HEK293 (cell line): Measurements from ENCODE around the gene KLF12.

Experiments
- CTCF ChIA-PET: fragments of 350-600 bp; formaldehyde crosslinking; extraction: SDS; loops from one replicate; lab custom pipeline; 2021; ENCODE audit warnings: antibody characterized with exemption; lab: Yijun Ruan, JAX
- POLR2A ChIA-PET: fragments of 300-600 bp; formaldehyde crosslinking; extraction: SDS; loops from one replicate; lab custom pipeline; 2020; ENCODE audit warnings: antibody characterized with exemption, inconsistent platforms; lab: Yijun Ruan, JAX
- H3K27ac ChIP-seq: fragments of 200-500 bp; sonication (Bioruptor generic); 2 replicates; pipeline ENCODE4 v1.5.1; 2014; ENCODE audit warnings: low read depth, low read length, control low read depth, inconsistent platforms; ENCODE audit errors: extremely low read depth
- H3K36me3 ChIP-seq, 2 experiments: fragments of 200-500 bp in 1 of 2; sonication (Bioruptor generic) in 1 of 2; 1 replicate in 1 of 2; 2 replicates in 1 of 2; pipeline ENCODE4 v1.5.1; 2014 to 2017; ENCODE audit warnings: inconsistent platforms in 2 of 2, low read length in 2 of 2; ENCODE audit not compliant: control insufficient read depth in 2 of 2, insufficient read depth in 1 of 2
- H3K4me1 ChIP-seq: fragments of 200-500 bp; sonication (Bioruptor generic); 2 replicates; pipeline ENCODE4 v1.5.1; 2014; ENCODE audit warnings: mild to moderate bottlenecking, low read length, inconsistent platforms; ENCODE audit not compliant: control insufficient read depth, insufficient read depth
- H3K4me3 ChIP-seq: 2 replicates; pipeline ENCODE4 v1.5.1; 2011; ENCODE audit warnings: low read depth, mild to moderate bottlenecking, control low read depth, low read length, moderate library complexity
- H3K9me3 ChIP-seq: fragments of 200-500 bp; sonication (Bioruptor generic); 2 replicates; pipeline ENCODE4 v1.5.1; 2014; ENCODE audit warnings: low read depth, low read length, inconsistent platforms; ENCODE audit not compliant: control insufficient read depth, insufficient read depth
- FEZF1 ChIP-seq: fragments of 450-650 bp; formaldehyde crosslinking; IDR thresholded peaks from 2 replicates; pipeline ENCODE4 v1.5.1; 2016; ENCODE audit warnings: missing biosample characterization, missing genetic modification characterization
- KLF16 ChIP-seq: fragments of 450-650 bp; formaldehyde crosslinking; IDR thresholded peaks from 2 replicates; pipeline ENCODE4 v1.5.1; 2017; ENCODE audit warnings: missing biosample characterization, missing genetic modification characterization
- SETDB1 ChIP-seq: IDR thresholded peaks from one replicate; pipeline ENCODE4 v1.6.1; 2017; ENCODE audit warnings: mild to moderate bottlenecking, low read length, moderate library complexity, mixed read lengths; ENCODE audit not compliant: insufficient read length
- ZFP37 ChIP-seq: fragments of 450-650 bp; formaldehyde crosslinking; IDR thresholded peaks from 2 replicates; pipeline ENCODE4 v1.5.1; 2016; ENCODE audit warnings: missing biosample characterization, missing genetic modification characterization
- ZFP41 ChIP-seq: fragments of 450-650 bp; formaldehyde crosslinking; IDR thresholded peaks from 2 replicates; pipeline ENCODE4 v1.5.1; 2016; ENCODE audit warnings: missing biosample characterization, missing genetic modification characterization, borderline replicate concordance
- ZNF121 ChIP-seq: fragments of 450-650 bp; formaldehyde crosslinking; IDR thresholded peaks from 2 replicates; pipeline ENCODE4 v1.5.1; 2016; ENCODE audit warnings: missing biosample characterization, missing genetic modification characterization
- ZNF155 ChIP-seq: fragments of 450-650 bp; formaldehyde crosslinking; IDR thresholded peaks from 2 replicates; pipeline ENCODE4 v1.5.1; 2016; ENCODE audit warnings: missing biosample characterization, missing genetic modification characterization
- ZNF157 ChIP-seq: fragments of 450-650 bp; formaldehyde crosslinking; IDR thresholded peaks from 2 replicates; pipeline ENCODE4 v1.5.1; 2016; ENCODE audit warnings: missing biosample characterization, missing genetic modification characterization
- ZNF174 ChIP-seq: fragments of 450-650 bp; formaldehyde crosslinking; IDR thresholded peaks from 2 replicates; pipeline ENCODE4 v1.5.0; 2017; ENCODE audit warnings: missing biosample characterization, mild to moderate bottlenecking, missing genetic modification characterization
- ZNF366 ChIP-seq: fragments of 450-650 bp; formaldehyde crosslinking; conservative IDR thresholded peaks from 2 replicates; pipeline ENCODE4 v1.5.1; 2016; ENCODE audit warnings: missing biosample characterization, missing genetic modification characterization
- ZNF433 ChIP-seq: fragments of 450-650 bp; formaldehyde crosslinking; IDR thresholded peaks from 2 replicates; pipeline ENCODE4 v1.5.1; 2016; ENCODE audit warnings: missing biosample characterization, missing genetic modification characterization, low read depth
- ZNF501 ChIP-seq: fragments of 450-650 bp; formaldehyde crosslinking; IDR thresholded peaks from 2 replicates; pipeline ENCODE4 v1.5.1; 2016; ENCODE audit warnings: missing biosample characterization, missing genetic modification characterization
- ZNF514 ChIP-seq: fragments of 450-650 bp; formaldehyde crosslinking; IDR thresholded peaks from 2 replicates; pipeline ENCODE4 v1.5.1; 2016; ENCODE audit warnings: missing biosample characterization, missing genetic modification characterization
- ZNF544 ChIP-seq: fragments of 450-650 bp; formaldehyde crosslinking; IDR thresholded peaks from 2 replicates; pipeline ENCODE4 v1.5.0; 2017; ENCODE audit warnings: missing biosample characterization, missing genetic modification characterization
- ZNF610 ChIP-seq: fragments of 450-650 bp; formaldehyde crosslinking; IDR thresholded peaks from 2 replicates; pipeline ENCODE4 v1.5.1; 2016; ENCODE audit warnings: missing biosample characterization, missing genetic modification characterization, borderline replicate concordance
- ZNF791 ChIP-seq: fragments of 450-650 bp; formaldehyde crosslinking; IDR thresholded peaks from 2 replicates; pipeline ENCODE4 v1.5.1; 2016; ENCODE audit warnings: missing biosample characterization, missing genetic modification characterization
- ZNF837 ChIP-seq: fragments of 450-650 bp; formaldehyde crosslinking; IDR thresholded peaks from 2 replicates; pipeline ENCODE4 v1.5.1; 2016; ENCODE audit warnings: missing biosample characterization, missing genetic modification characterization
- TF ChIP-seq, protein P1 (sequence below): fragments of 450-650 bp; formaldehyde crosslinking; IDR thresholded peaks from 2 replicates; pipeline ENCODE4 v1.5.1; 2016; ENCODE audit warnings: missing biosample characterization, missing genetic modification characterization
- TF ChIP-seq, protein P2 (sequence below): fragments of 450-650 bp; formaldehyde crosslinking; IDR thresholded peaks from 2 replicates; pipeline ENCODE4 v1.5.1; 2016; ENCODE audit warnings: missing biosample characterization, missing genetic modification characterization
- TF ChIP-seq, protein P3 (sequence below): fragments of 450-650 bp; formaldehyde crosslinking; IDR thresholded peaks from 2 replicates; pipeline ENCODE4 v1.5.1; 2016; ENCODE audit warnings: missing biosample characterization, missing genetic modification characterization
- TF ChIP-seq, protein P4 (sequence below): fragments of 450-650 bp; formaldehyde crosslinking; optimal IDR thresholded peaks from 2 replicates; pipeline ENCODE3; 2016; ENCODE audit warnings: missing biosample characterization, mild to moderate bottlenecking, missing genetic modification characterization

Gene KLF12

DNA sequence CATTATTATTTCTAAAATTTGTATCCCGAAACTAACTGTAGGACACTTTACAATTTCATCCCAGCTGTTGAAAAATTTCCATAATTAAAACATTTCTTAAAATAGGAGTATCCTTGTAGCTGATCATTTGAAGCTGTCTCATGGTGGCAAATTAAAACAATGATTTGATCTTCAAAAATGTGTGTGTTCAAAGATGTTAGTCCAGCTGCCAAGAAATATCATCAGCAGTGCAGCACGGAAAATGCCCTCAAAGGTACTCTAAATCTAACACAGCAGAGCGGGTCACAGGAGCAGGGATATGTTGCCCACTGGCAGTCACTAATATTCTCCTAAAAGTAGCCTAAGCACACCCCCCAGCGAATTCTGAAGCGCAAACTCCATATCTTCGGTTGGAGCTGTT lies 31.0 kb downstream of the KLF12 start:
- Histone ChIP-seq H3K4me1 (no peaks in the 10 kb centered on the region), H3K27ac (no peak overlapping the region), H3K36me3 (no peaks in the 10 kb centered on the region), H3K9me3 (no peaks in the 10 kb centered on the region), H3K4me3 (no peak overlapping the region)
- ChIA-PET POLR2A (no interaction called here), CTCF (no interaction called here)
- TF ChIP-seq ZFP41 (no peak), ZNF610 (tag by site-specific recombination) (no peak), ZNF433 (tag by site-specific recombination) (no peak), ZNF174 (no peak), ZNF157 (no peak), ZNF155 (tag by site-specific recombination) (no peak)
- TF ChIP-seq, protein P1, sequence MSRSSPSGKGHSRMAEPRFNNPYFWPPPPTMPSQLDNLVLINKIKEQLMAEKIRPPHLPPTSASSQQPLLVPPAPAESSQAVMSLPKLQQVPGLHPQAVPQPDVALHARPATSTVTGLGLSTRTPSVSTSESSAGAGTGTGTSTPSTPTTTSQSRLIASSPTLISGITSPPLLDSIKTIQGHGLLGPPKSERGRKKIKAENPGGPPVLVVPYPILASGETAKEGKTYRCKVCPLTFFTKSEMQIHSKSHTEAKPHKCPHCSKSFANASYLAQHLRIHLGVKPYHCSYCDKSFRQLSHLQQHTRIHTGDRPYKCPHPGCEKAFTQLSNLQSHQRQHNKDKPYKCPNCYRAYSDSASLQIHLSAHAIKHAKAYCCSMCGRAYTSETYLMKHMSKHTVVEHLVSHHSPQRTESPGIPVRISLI, result no peak

DNA sequence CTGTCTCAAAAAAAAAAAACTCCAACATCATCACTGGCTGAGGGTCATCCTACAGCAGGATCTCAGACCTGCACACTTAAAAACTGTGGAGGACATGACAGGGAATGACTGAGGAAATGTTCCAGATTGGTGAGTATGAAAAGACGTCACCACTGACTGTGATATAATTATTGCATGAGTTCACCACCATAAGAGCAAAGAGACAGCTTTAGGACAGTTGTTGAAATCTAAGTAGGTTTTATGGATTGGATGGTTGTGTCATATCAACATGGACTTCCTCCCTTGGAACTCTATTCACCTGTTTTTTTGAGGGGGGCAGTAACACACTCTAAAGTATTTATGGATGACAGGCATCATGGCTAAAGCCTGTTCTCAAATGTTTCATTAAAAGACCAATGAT lies 31.5 kb downstream of the KLF12 start:
- POLR2A ChIA-PET, result no interaction called here
- H3K4me1 ChIP-seq, result no peaks in the 10 kb centered on the region
- H3K27ac ChIP-seq, result no peak overlapping the region
- H3K36me3 ChIP-seq, result no peaks in the 10 kb centered on the region
- no peaks in the 10 kb centered on the region for H3K9me3 ChIP-seq
- CTCF ChIA-PET, result no interaction called here
- H3K4me3 ChIP-seq, result no peak overlapping the region
- TF ChIP-seq, protein P2, sequence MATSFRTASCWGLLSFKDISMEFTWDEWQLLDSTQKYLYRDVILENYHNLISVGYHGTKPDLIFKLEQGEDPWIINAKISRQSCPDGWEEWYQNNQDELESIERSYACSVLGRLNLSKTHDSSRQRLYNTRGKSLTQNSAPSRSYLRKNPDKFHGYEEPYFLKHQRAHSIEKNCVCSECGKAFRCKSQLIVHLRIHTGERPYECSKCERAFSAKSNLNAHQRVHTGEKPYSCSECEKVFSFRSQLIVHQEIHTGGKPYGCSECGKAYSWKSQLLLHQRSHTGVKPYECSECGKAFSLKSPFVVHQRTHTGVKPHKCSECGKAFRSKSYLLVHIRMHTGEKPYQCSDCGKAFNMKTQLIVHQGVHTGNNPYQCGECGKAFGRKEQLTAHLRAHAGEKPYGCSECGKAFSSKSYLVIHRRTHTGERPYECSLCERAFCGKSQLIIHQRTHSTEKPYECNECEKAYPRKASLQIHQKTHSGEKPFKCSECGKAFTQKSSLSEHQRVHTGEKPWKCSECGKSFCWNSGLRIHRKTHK (tag by site-specific recombination), result no peak
- TF ChIP-seq ZNF514 (tag by site-specific recombination), result no peak
- no peak for TF ChIP-seq ZNF837 (tag by site-specific recombination)
- TF ChIP-seq ZNF121 (tag by site-specific recombination), result no peak
- TF ChIP-seq ZNF544, result no peak
- no peak for TF ChIP-seq ZFP37 (tag by site-specific recombination)
- no peak for TF ChIP-seq ZNF791
- TF ChIP-seq FEZF1 (tag by site-specific recombination), result no peak
- TF ChIP-seq, protein P3, sequence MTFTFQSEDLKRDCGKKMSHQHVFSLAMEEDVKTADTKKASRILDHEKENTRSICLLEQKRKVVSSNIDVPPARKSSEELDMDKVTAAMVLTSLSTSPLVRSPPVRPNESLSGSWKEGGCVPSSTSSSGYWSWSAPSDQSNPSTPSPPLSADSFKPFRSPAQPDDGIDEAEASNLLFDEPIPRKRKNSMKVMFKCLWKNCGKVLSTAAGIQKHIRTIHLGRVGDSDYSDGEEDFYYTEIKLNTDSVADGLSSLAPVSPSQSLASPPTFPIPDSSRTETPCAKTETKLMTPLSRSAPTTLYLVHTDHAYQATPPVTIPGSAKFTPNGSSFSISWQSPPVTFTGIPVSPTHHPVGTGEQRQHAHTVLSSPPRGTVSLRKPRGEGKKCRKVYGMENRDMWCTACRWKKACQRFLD (tag by site-specific recombination), result no peak
- TF ChIP-seq ZNF501, result no peak
- no peak for TF ChIP-seq ZNF366 (tag by site-specific recombination)

DNA sequence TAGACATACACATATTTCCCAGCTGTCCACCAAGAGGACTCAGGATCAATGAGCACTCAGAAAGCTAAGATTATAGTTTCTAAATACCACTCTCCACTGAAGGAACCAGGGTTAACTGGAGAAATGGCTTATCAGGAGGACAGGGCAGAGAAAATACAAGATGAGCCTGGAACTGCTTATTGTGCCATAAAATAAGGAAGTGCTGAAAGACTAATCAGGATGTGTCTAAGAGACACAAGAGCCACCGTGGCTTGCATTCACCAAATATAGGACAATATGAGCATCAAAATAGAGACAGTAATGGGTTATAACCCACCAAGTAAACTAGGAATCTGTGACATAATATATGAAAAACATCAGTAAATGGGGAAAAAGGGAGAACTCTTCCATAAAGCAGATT lies 32.8 kb downstream of the KLF12 start:
- ChIA-PET POLR2A (no interaction called here), CTCF (no interaction called here)
- H3K4me1 ChIP-seq, result no peaks in the 10 kb centered on the region

More for the DNA sequence above, 32.8 kb downstream of the KLF12 start:
- H3K27ac ChIP-seq, result no peak overlapping the region
- TF ChIP-seq ZNF121 (tag by site-specific recombination), result no peak
- TF ChIP-seq KLF16 (tag by site-specific recombination), result no peak
- TF ChIP-seq, protein P4, sequence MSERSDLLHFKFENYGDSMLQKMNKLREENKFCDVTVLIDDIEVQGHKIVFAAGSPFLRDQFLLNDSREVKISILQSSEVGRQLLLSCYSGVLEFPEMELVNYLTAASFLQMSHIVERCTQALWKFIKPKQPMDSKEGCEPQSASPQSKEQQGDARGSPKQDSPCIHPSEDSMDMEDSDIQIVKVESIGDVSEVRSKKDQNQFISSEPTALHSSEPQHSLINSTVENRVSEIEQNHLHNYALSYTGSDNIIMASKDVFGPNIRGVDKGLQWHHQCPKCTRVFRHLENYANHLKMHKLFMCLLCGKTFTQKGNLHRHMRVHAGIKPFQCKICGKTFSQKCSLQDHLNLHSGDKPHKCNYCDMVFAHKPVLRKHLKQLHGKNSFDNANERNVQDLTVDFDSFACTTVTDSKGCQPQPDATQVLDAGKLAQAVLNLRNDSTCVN (tag by site-specific recombination), result no peak
- TF ChIP-seq SETDB1, result peak; percentile 86
- no peak for TF ChIP-seq ZNF155 (tag by site-specific recombination)
- TF ChIP-seq, all 188 proteins: peak for 1
- H3K9me3 ChIP-seq, result no peaks in the 10 kb centered on the region
- H3K4me3 ChIP-seq, result no peak overlapping the region
- no peaks in the 10 kb centered on the region for H3K36me3 ChIP-seq
